Measurements from ENCODE around the gene MAP1LC3B.

MAP1LC3B gene

GRCh38 chr16:87391950-87392820 is at the start of gene MAP1LC3B:
Gene MAP1LC3B, plus strand, starts transcription at chr16:87392336. Its CDS starts 92 bp downstream, at chr16:87392428.
- peak; percentile 99 for DNase-seq

GRCh38 chr16:87342504-87342903 is 49.6 kb upstream of the MAP1LC3B start:
- DNase-seq: no peak

- DNase-seq: no peak
Measured at GRCh38 chr16:87342978-87343752, 49.0 kb upstream of the MAP1LC3B start.

- DNase-seq: no peak
Measured at GRCh38 chr16:87343753-87344050, 48.4 kb upstream of the MAP1LC3B start.

DNA sequence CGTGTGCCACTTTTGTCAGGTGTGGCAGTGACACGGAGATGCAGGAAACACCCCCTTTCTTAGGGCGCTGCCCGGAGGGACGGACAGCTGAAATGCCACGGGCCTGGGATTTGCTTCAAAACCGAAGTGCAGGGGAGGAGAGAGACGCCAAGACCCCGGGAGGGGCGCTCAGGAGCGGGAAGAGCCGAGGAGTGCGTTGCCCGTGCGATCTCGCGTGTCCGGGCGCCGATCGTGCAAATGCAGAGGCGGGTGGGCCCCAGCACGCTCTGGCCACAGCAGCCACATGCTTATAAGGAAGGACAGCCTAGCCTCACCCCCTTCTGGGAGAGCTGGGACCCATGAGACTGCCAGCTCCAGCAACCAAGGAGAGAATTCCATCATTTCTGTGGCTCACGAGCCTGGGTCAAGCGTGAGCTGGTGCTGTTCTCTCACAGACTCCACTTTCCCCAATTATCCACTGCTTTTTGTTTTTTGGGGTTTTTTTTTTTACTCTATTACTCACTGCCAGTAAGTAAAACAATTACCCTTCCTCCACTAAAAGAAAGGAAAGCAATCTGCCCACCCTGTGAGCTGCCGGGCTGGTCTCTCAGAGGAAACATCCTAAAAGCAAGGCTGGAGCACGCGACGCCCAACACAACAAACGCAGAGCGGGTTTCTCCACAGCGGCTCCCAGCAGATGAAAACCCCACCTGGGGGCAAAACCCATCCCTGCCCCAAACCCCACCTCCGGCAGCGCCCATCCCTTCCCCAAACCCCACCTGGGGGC is 47.8 kb upstream of the MAP1LC3B start:
- no peak for DNase-seq

DNA sequence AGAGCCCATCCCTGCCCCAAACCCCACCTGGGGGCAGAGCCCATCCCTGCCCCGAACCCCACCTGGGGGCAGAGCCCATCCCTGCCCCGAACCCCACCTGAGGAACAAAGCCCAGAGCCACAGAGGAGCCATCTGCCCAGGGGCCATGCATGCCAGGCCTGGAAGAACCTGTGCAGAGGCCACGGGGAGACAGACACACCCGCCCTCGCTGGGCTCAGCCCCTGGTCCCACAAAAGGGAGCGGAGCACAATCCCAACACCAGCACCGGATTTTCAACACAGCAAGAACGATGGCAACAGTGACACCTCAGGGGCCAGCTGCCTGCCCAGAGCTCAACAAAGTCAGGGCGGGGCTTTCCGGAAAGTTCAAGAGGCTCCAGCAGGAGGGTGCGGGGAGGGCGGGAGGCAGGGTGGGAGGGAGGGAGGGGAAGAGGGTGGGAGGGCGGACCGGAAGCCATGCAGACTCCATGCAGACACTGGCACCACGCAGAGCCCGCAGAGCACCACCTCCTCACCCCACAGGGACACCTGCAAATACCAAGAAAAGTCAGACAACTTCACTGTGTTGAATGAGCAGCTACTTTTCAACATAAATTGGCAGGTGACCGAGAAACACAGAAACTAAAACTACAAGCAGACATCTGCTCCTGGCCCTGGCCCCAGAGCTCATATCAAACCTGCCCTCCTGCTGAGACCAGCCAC is 47.1 kb upstream of the MAP1LC3B start:
- DNase-seq: peak; percentile 32

DNA sequence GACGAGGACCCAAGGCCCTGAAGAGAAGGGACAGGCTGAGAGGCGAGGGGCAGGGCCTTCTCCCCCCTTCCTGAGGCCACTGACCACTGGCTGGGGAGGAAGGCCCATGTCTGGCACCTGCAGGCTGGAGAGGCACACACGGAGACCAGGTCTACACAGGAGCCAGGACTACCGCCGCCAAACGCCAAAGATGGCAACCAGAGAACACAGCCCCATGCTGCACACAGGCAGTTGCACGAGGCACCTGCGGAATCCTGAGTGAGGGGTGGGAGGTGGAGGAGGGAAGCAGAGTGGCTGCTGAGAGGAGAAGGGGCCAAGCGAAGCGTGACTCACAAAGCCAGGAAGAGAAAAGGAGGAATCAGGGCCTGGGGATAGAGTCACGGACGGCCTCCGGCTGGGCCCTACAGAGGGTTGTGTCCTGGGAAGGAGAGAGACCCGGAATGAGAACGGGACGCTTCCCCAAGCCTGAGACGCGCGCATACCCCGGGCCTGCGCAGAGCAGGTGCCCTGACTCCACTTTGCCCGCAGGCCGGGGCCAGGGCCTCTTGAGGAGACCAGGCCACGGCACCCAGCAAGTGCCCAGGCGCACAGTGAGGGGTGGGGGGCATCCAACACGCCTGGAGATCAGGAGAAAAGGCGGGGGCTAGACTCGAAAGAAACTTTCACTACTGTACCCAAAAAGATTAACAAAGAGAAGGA is 46.3 kb upstream of the MAP1LC3B start:
- no peak for DNase-seq

GRCh38 chr16:87346517-87347060 is 45.5 kb upstream of the MAP1LC3B start:
- DNase-seq: no peak

DNA sequence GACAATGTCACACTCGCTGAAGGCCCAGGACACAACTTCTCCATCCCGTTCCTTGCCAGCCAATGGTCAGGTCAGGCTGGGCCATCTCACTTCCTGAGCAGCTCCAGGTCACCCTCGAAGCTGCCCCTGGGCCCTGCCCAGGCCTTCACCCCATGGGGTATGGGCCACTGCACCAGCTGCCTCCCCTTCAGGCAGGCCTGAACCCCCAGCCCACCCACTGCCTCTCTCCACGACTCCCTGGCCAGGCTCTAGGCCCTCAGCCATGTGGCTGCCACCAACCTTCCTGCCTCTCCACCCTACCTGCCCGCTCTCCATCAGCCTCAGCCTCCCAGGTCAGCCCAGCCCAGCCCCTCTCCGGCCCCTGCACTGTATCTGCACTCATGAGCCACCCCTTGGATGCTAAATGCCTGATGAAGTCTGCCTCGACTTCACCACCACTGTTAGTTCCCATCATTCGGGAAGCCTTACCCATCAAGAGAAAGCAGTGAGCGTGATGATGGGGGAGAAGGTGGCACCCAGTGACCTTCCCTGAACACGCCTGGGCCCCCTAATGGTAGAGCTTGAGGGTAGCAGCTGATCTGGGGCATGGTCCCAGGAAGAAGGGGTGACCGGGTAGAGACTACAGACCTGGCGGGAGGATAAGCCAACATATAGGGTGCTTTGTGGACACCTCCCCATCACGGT is 44.1 kb upstream of the MAP1LC3B start:
- no peak for DNase-seq

DNA sequence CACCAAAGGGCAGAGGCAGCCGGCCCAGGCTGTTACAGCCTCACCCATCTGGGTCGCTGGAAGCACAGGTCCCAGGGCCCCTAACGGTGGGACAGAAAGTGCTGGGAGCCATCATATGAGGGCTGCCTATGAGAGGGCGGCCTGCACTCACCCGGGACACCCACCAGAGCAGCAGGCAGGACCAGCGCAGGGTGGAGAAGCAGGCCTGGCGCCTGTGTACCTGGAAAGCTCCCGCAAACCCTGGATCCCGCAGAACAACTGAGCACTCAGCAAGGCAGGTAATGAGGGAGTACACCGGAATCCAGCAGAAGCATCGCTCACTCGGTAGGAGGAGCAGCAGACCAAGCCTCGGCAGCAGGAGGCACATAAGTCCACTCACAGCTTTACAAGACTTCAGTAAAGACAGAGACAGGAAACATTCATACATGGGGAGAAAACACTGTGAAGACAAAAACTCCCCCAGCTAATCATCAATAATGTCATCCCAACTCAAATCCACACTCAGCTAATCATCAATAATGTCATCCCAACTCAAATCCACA is 43.4 kb upstream of the MAP1LC3B start:
- no peak for DNase-seq

DNA sequence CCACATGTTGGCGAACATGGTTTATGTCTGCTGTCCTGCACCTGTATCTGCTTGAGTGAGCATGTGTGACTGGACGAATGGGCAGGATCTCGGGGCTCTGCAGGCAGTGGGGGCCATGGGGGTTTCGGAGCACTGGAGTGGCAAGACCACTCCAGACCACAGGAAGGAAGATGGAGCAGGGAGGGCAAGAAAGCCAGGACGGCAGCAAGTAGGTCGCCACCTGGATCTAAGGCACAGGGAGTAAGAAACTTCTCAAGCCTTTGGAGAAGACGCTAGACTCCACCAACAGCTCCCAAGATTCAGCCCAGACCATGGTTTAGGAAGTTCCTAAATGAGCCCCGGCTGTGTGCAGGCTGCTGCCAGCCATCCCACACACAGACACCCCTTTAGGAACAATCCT is 42.1 kb upstream of the MAP1LC3B start:
- no peak for DNase-seq

GRCh38 chr16:87350681-87351319 is 41.3 kb upstream of the MAP1LC3B start:
- DNase-seq: no peak

DNA sequence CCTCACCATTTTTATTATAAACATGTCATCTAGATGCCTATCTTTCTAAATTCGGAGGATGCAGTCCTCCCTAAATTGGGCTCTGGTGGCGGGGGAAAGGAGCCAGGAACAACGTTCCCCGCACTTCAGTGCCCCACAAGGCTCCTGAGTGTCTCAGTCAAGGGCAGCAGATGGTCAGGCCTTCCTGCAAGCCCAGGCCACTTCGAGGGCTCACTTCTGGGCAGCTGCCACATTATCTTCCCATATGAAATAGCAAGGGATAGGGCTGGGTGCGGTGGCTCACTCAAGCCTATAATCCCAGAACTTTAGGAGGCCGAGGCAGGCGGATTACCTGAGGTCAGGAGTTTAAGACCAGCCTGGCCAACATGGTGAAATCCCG is 40.8 kb upstream of the MAP1LC3B start:
- no peak for DNase-seq

DNA sequence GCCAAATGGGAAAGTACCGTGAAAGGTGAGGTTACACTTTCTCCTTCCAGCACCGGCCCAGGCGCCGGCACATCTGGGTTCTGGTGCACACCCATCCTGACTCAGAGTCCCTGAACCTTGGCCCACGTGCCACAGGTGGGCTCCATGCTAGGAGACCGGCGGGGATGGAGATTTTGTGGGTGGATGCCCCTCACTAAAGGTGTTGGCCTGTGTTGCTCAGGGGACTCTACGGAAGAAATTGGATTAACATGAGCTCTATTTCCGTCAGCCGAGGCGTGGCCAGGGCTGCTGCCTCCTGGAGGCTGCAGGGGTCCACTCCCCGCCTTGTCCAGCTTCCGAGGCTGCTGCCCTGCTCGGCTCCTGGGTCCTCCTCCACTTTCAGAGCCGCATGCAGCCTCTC is 39.3 kb upstream of the MAP1LC3B start:
- DNase-seq: no peak

- DNase-seq: no peak
Measured at GRCh38 chr16:87353613-87354012, 38.5 kb upstream of the MAP1LC3B start.

- DNase-seq: no peak
Measured at GRCh38 chr16:87356491-87356853, 35.7 kb upstream of the MAP1LC3B start.

- DNase-seq: no peak
Measured at GRCh38 chr16:87358250-87358649, 33.9 kb upstream of the MAP1LC3B start.

- DNase-seq: no peak
Measured at GRCh38 chr16:87358696-87359095, 33.4 kb upstream of the MAP1LC3B start.

DNA sequence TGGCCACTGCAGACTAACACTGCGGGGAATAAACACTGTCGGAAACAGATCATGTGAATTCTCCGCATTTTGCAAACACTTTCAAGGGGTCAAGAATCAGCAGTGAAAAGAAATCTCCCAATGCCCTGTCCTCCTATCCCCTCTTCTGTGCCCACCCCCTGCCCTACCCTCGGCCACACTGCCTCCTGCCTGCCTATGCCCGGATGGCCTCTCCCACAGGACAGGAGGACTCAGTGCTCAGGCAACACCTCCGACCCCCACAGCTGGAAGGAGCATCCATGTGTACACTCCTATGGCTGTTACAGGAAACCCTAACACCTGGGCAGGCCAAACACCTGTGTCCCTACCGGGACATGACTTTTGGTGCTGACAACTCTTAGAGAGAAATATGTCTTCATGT is 33.0 kb upstream of the MAP1LC3B start:
- DNase-seq: no peak

- DNase-seq: no peak
Measured at GRCh38 chr16:87360862-87361610, 31.1 kb upstream of the MAP1LC3B start.

All from activated CD4-positive, alpha-beta T cell treated with anti-CD3 and anti-CD28 coated beads for 1 hour (primary cell).